K562 (cell line): ENCODE measurements around the gene RFX7.

ENCODE experiments used
- CTBP1 ChIP-seq: fragments of 450-650 bp; IDR thresholded peaks from 2 replicates; pipeline ENCODE4 v1.6.1; 2016; ENCODE audit warnings: borderline replicate concordance
- EZH2 ChIP-seq: IDR thresholded peaks from 2 replicates; pipeline ENCODE4 v1.6.1; 2012; ENCODE audit warnings: low read depth, mild to moderate bottlenecking, inconsistent platforms, low read length, borderline replicate concordance
- FOS ChIP-seq: IDR thresholded peaks from 3 replicates; pipeline ENCODE4 v1.6.1; 2011; ENCODE audit not compliant: insufficient read length; ENCODE audit errors: extremely low read depth
- MAFF ChIP-seq: IDR thresholded peaks from 2 replicates; pipeline ENCODE4 v1.6.1; 2012; ENCODE audit warnings: low read length, improper control_type of control experiment
- MTF1 ChIP-seq: fragments of 250-450 bp; sonication (Bioruptor Pico); IDR thresholded peaks from 2 replicates; pipeline ENCODE4 v1.9.0; 2021; ENCODE audit warnings: moderate library complexity, mild to moderate bottlenecking, inconsistent platforms, borderline replicate concordance
- MYC ChIP-seq, 2 experiments: fragments of 250-450 bp in 1 of 2; sonication (Bioruptor Pico) in 1 of 2; IDR thresholded peaks; 2 replicates each; pipeline versions ENCODE4 v1.5.1 to v1.6.1; 2012 to 2021; ENCODE audit warnings: low read depth in 2 of 2, borderline replicate concordance in 1 of 2, improper control_type of control experiment in 1 of 2, low read length in 1 of 2, mild to moderate bottlenecking in 1 of 2, moderate library complexity in 1 of 2
- NR3C1 ChIP-seq: sonication (generic); formaldehyde crosslinking; IDR thresholded peaks from 2 replicates; pipeline ENCODE4 v1.8.1; 2022; ENCODE audit warnings: missing genetic modification reagents
- POLR2A ChIP-seq: fragments of 450-650 bp; conservative IDR thresholded peaks from 2 replicates; pipeline ENCODE4 v1.6.1; 2016
- SP1 ChIP-seq: sonication (generic); formaldehyde crosslinking; IDR thresholded peaks from 2 replicates; pipeline ENCODE4 v1.8.1; 2022; ENCODE audit warnings: mild to moderate bottlenecking, missing genetic modification reagents
- TCFL5 ChIP-seq: fragments of 250-450 bp; sonication (Bioruptor Pico); conservative IDR thresholded peaks from 2 replicates; pipeline ENCODE4 v1.6.1; 2021; ENCODE audit warnings: mild to moderate bottlenecking, moderate library complexity, matching md5 sums
- ZBTB12 ChIP-seq: fragments of 250-450 bp; sonication (Bioruptor Pico); IDR thresholded peaks from 2 replicates; pipeline ENCODE4 v1.4.0; 2020
- ZNF121 ChIP-seq: sonication (generic); formaldehyde crosslinking; conservative IDR thresholded peaks from 2 replicates; pipeline ENCODE4 v1.8.0; 2022; ENCODE audit warnings: missing genetic modification reagents

- no peak for TF ChIP-seq MYC (IDR thresholded peaks at IDR 0.05; ENCODE audit: low read depth, low read length)
- TF ChIP-seq MYC (CRISPR knock-in tag; IDR thresholded peaks at IDR 0.05; ENCODE audit: borderline replicate concordance, low read depth): no peak
- no peak for TF ChIP-seq ZBTB12 (CRISPR knock-in tag)
- TF ChIP-seq MAFF: no peak
- no peak for TF ChIP-seq ZNF121 (CRISPR knock-in tag)
- TF ChIP-seq MTF1 (CRISPR knock-in tag): no peak
- no peak for TF ChIP-seq NR3C1
- no peak for TF ChIP-seq SP1
- TF ChIP-seq CTBP1: no peak
- no peak for TF ChIP-seq POLR2A
- TF ChIP-seq EZH2: no peak
- no peak for TF ChIP-seq TCFL5 (CRISPR knock-in tag)
- TF ChIP-seq FOS: no peak
Measured at GRCh38 chr15:56180851-56181250, 62.8 kb downstream of the RFX7 start.
